OCI-LY7 (cell line): Measurements from ENCODE around the gene ATP2C2. TPM values are rescaled to one million over a fixed set of nuclear protein-coding genes. Genes with fewer than 3 reads are reported as not detected.

Experiments used
- BruUV-seq: library from RNA; stranded (reverse); fragments of 400-500 nt; replicated peaks from 2 replicates; lab custom pipeline; 2021; lab: Mats Ljungman, UMichigan
- CTCF ChIA-PET: fragments of 300-600 bp; sonication (Branson Sonifier 250); formaldehyde crosslinking; loops from one replicate; lab custom pipeline; 2022; ENCODE audit warnings: antibody characterized with exemption; ENCODE audit not compliant: unreplicated experiment; lab: Charles Lee
- POLR2A ChIA-PET: fragments of 300-600 bp; sonication (Branson Sonifier 250); formaldehyde crosslinking; loops from one replicate; lab custom pipeline; 2022; ENCODE audit warnings: antibody characterized with exemption; lab: Charles Lee
- DNase-seq: peaks from one replicate; pipeline ENCODE4 v3.0.0-alpha.2; 2015; ENCODE audit warnings: low spot score
- H2AFZ ChIP-seq: fragments of 200-600 bp; sonication (generic), shearing (Covaris generic); 2 replicates; pipeline ENCODE4 v1.6.1; 2014; ENCODE audit warnings: mild to moderate bottlenecking, antibody characterized with exemption, low read length, moderate library complexity
- H3K27ac ChIP-seq: fragments of 200-600 bp; sonication (generic); 2 replicates; pipeline ENCODE4 v1.5.1; 2014; ENCODE audit warnings: mixed run types, low read depth, mild to moderate bottlenecking, moderate library complexity, low read length, inconsistent platforms; ENCODE audit not compliant: poor library complexity, severe bottlenecking
- H3K36me3 ChIP-seq: fragments of 200-600 bp; sonication (generic); 2 replicates; pipeline ENCODE4 v1.6.1; 2014; ENCODE audit warnings: mild to moderate bottlenecking, antibody characterized with exemption, low read length, moderate library complexity, mixed read lengths; ENCODE audit not compliant: insufficient read depth
- H3K4me1 ChIP-seq: fragments of 200-600 bp; sonication (generic); 2 replicates; pipeline ENCODE4 v1.5.1; 2014; ENCODE audit warnings: mild to moderate bottlenecking, low read length; ENCODE audit not compliant: insufficient read depth, poor library complexity, severe bottlenecking
- H3K4me2 ChIP-seq: fragments of 200-600 bp; sonication (generic); 2 replicates; pipeline ENCODE4 v1.6.1; 2014; ENCODE audit warnings: mild to moderate bottlenecking, low read length
- H3K4me3 ChIP-seq: fragments of 200-600 bp; sonication (generic); 2 replicates; pipeline ENCODE4 v1.5.1; 2014; ENCODE audit warnings: mild to moderate bottlenecking, low read depth, low read length; ENCODE audit not compliant: poor library complexity, severe bottlenecking
- H3K79me2 ChIP-seq: fragments of 200-600 bp; sonication (generic); 2 replicates; pipeline ENCODE4 v1.6.1; 2016; ENCODE audit warnings: low read depth, mild to moderate bottlenecking, low read length, moderate library complexity, mixed read lengths; ENCODE audit not compliant: insufficient read depth
- H3K9me2 ChIP-seq: fragments of 200-600 bp; sonication (generic); 2 replicates; pipeline ENCODE4 v1.6.1; 2016; ENCODE audit warnings: mild to moderate bottlenecking, low read length, mixed read lengths; ENCODE audit not compliant: insufficient read depth
- H3K9me3 ChIP-seq: fragments of 200-600 bp; sonication (generic); 2 replicates; pipeline ENCODE4 v1.6.1; 2014; ENCODE audit warnings: mild to moderate bottlenecking, mixed run types, low read length, mixed read lengths
- H4K20me1 ChIP-seq: fragments of 200-600 bp; sonication (generic); 2 replicates; pipeline ENCODE4 v1.6.1; 2014; ENCODE audit warnings: mild to moderate bottlenecking, antibody characterized with exemption, low read length, moderate library complexity, mixed read lengths; ENCODE audit not compliant: insufficient read depth
- EZH2phosphoT487 ChIP-seq: fragments of 200-600 bp; sonication (generic); IDR thresholded peaks from 2 replicates; pipeline ENCODE4 v1.6.1; 2018; ENCODE audit warnings: low read depth, borderline replicate concordance, mild to moderate bottlenecking, mixed run types, antibody characterized with exemption, low read length, moderate library complexity, mixed read lengths
- intact Hi-C: fragments of 100-400 bp; cut with micrococcal nuclease; formaldehyde crosslinking; loops from one replicate; pipeline ENCODE4 v1.10.0; 2022; ENCODE audit not compliant: unreplicated experiment
- total RNA-seq, 2 experiments: library from RNA; depleted of rRNA in 1 of 2; stranded (reverse); fragments of >200 nt in 1 of 2; shearing (Covaris generic) in 1 of 2; gene quantifications; 2 replicates each; pipeline ENCODE4 v1.2.3, GENCODE V29; 2014 to 2022
- TF ChIP-seq, protein P1 (sequence below): fragments of 200-600 bp; sonication (generic); conservative IDR thresholded peaks from 2 replicates; pipeline ENCODE4 v1.5.1; 2014; ENCODE audit warnings: mild to moderate bottlenecking, antibody characterized with exemption, low read length, moderate library complexity, mixed read lengths

The ATP2C2 gene
- total RNA-seq, 2 experiments from 2014 or later = 0.66 TPM; not detected in 1

DNA sequence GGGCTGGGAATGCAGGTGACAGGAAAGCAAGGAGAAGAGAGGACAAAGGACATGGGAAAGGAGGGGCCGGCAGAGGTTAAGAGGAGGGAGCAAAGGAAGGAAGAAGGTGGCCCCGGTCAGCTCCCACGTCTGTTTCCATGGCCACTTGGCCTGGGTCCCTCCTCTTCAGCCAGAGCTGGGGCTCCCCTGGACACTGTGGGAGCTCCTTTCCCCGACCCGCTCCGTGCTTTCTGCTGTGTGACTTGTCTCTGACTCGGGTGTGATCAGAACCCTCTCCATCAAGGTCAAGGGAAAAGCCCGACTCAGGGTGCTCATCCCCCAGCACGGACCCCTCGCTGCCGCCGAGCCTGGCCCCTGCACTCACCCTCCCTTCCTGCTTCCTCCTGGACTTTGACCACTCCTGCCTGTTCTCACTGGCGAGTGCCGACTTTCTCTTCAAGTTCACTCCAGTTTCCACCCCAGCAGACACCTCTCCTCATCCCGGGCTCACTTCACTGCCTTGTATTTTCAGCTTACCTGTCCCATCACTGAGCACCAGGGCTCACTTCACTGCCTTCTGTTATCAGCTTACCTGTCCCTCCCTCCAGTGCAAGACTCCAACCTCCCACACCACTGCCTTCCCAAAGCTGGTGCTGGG lies 74.9 kb downstream of the ATP2C2 start:
- Histone ChIP-seq H3K36me3 (no peaks in the 10 kb centered on the region), H3K4me3 (no peak overlapping the region), H2AFZ (no peak overlapping the region), H3K4me1 (no peaks in the 10 kb centered on the region), H3K9me3 (no peaks in the 10 kb centered on the region), H4K20me1 (no peaks in the 10 kb centered on the region), H3K79me2 (no peaks in the 10 kb centered on the region), H3K4me2 (no peak overlapping the region), H3K9me2 (no peaks in the 10 kb centered on the region), H3K27ac (no peak overlapping the region)
- TF ChIP-seq EZH2phosphoT487 = no peak
- TF ChIP-seq, protein P1, sequence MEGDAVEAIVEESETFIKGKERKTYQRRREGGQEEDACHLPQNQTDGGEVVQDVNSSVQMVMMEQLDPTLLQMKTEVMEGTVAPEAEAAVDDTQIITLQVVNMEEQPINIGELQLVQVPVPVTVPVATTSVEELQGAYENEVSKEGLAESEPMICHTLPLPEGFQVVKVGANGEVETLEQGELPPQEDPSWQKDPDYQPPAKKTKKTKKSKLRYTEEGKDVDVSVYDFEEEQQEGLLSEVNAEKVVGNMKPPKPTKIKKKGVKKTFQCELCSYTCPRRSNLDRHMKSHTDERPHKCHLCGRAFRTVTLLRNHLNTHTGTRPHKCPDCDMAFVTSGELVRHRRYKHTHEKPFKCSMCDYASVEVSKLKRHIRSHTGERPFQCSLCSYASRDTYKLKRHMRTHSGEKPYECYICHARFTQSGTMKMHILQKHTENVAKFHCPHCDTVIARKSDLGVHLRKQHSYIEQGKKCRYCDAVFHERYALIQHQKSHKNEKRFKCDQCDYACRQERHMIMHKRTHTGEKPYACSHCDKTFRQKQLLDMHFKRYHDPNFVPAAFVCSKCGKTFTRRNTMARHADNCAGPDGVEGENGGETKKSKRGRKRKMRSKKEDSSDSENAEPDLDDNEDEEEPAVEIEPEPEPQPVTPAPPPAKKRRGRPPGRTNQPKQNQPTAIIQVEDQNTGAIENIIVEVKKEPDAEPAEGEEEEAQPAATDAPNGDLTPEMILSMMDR = no peak
- intact Hi-C loops = no loop called here
- CTCF ChIA-PET = no interaction called here
- POLR2A ChIA-PET = interaction anchor here (0.7 kb wide), 1 partner anchor 77 kb away, joined by 3 read pairs; no protein-coding TSS in a partner anchor
- DNase-seq = no peak
- no TSS peak for BruUV-seq

DNA sequence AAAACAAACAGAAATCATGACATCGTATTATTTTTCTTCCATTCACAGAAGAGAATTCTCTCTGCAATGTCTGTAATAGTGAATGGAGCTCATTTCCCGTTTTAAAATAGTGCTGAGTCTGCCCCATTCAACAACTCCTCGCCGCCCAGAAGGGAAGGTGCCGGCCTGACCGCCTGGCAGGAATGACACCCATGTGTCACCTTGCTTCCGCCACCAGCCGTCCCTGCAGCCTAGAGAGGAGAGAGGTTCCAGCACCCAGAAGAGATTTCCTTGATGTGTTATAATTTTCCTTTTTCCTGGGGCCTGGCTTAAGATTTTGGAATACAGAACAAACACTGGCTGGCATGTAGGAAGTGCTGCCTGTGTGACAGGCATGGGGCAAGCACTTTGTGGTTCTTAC lies 76.1 kb downstream of the ATP2C2 start:
- no peaks in the 10 kb centered on the region for H3K9me3 ChIP-seq
- no peaks in the 10 kb centered on the region for H3K36me3 ChIP-seq
- POLR2A ChIA-PET = no interaction called here
- intact Hi-C loops = no loop called here
- no peaks in the 10 kb centered on the region for H3K4me1 ChIP-seq
- H3K27ac ChIP-seq = no peak overlapping the region
- H3K79me2 ChIP-seq = no peaks in the 10 kb centered on the region
- no peak overlapping the region for H2AFZ ChIP-seq
- H3K4me3 ChIP-seq = no peak overlapping the region
- no peaks in the 10 kb centered on the region for H3K9me2 ChIP-seq
- no peaks in the 10 kb centered on the region for H4K20me1 ChIP-seq
- TF ChIP-seq EZH2phosphoT487 = no peak
- TF ChIP-seq, protein P1 = no peak
- no peak overlapping the region for H3K4me2 ChIP-seq
- CTCF ChIA-PET = no interaction called here
- BruUV-seq = no TSS peak
- DNase-seq = no peak

DNA sequence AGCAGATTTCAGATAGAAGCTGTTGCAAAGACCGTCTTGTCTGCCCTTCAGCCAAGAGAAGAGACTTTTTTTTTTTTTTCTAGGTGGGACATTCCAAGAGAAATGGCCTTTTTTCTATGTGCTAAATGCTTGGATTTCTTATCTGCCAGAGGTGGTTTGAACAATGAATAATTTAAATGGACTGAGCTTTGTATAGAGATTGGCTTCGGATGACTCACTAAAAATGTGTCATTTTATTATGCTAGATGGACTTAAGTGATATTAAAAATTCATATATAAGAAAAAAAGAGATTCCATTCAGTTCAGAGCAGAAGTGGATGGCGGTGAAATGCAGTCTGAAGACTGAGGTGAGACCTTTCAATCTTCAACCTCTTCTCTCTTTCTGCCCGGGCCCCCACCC lies 77.7 kb downstream of the ATP2C2 start:
- Histone ChIP-seq H3K79me2 (no peaks in the 10 kb centered on the region), H2AFZ (no peak overlapping the region), H3K27ac (no peak overlapping the region), H3K36me3 (no peaks in the 10 kb centered on the region), H3K4me2 (no peak overlapping the region), H3K4me1 (no peaks in the 10 kb centered on the region), H3K9me3 (no peaks in the 10 kb centered on the region), H3K9me2 (no peaks in the 10 kb centered on the region), H3K4me3 (no peak overlapping the region), H4K20me1 (no peaks in the 10 kb centered on the region)
- no TSS peak for BruUV-seq
- no peak for DNase-seq
- POLR2A ChIA-PET = interaction anchor here (0.6 to 0.7 kb wide), 2 partner anchors 156 to 671 kb away, joined by 6 to 8 read pairs; no protein-coding TSS in a partner anchor
- TF ChIP-seq EZH2phosphoT487 = no peak
- TF ChIP-seq, protein P1 = no peak
- CTCF ChIA-PET = no interaction called here
- intact Hi-C loops = no loop called here
